ENCODE measurements around the gene CD248.

The CD248 gene

GRCh38 chr11:66267039-66267378 is 49.8 kb downstream of the CD248 start:
- no peak for DNase-seq (ENCODE audit: low read depth)

GRCh38 chr11:66266378-66267038 is 50.3 kb downstream of the CD248 start:
- H3K4me3 ChIP-seq (ENCODE audit: low read depth, low read length), result peak overlapping the region; percentile 98
- DNase-seq (ENCODE audit: low read depth), result no peak

More at GRCh38 chr11:66267039-66267378, 49.8 kb downstream of the CD248 start:
- peak overlapping the region; percentile 98 for H3K4me3 ChIP-seq (ENCODE audit: low read depth, low read length)

DNA sequence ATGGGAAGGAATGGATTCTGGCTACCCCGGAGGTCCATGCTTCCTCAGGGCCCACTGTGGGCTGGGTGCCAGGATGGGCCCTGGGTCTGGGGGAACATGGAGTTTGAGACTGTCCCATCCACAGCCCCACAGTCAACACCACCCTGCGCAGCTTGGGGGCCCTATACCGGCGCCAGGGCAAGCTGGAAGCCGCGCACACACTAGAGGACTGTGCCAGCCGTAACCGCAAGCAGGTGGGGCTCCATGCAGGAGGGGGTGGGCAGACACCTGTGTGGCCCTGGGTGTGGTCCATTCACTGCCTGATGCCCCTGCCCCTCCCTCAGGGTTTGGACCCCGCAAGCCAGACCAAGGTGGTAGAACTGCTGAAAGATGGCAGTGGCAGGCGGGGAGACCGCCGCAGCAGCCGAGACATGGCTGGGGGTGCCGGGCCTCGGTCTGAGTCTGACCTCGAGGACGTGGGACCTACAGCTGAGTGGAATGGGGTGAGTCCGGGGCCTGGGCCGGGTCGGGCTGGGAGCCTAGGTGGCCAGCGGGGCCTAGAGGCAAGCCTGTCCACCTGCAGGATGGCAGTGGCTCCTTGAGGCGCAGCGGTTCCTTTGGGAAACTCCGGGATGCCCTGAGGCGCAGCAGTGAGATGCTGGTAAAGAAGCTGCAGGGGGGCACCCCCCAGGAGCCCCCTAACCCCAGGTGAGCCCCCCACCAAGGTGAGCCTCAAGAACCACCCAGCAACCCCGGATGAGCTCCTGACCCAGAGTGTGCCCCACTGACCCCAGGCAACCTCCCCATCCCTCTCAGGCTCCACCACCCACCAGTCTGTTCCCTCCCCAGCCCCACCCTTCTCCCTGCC is 51.1 kb downstream of the CD248 start:
- no peak for DNase-seq (ENCODE audit: low read depth)
- H3K4me3 ChIP-seq (ENCODE audit: low read depth, low read length), result no peak overlapping the region

DNA sequence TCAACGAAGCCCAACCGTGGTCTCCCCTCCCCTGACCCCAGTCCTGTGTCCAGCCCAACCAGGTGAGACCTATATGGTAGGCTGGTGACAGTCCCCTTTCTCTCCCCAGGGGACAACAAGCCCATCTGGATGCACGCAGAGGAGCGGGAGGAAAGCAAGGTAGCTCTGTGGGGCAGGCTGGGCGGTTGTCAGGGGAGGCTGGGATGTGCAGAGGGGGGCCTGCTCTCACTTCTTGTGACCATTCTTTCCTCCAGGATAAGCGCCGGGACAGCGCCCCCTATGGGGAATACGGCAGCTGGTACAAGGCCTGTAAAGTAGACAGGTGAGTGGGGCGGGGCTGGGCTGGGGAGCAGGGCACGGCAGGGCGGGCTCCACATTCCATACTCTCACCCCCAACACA is 51.9 kb downstream of the CD248 start:
- no peak for DNase-seq (ENCODE audit: low read depth)
- H3K4me3 ChIP-seq (ENCODE audit: low read depth, low read length), result no peak overlapping the region
